Measurements from ENCODE around the gene LDLRAD3.

The LDLRAD3 gene

GRCh38 chr11:36141956-36142355 lies 198.1 kb downstream of the LDLRAD3 start:
- Histone ChIP-seq H3K9me3 (ENCODE audit: control extremely low read depth in 1 of 5, control insufficient read depth in 4 of 5, insufficient read depth in 2 of 5, low read depth in 1 of 5, low read length in 4 of 5) (peaks cover 0 to 3% (median 0%) of the 10 kb centered on the region in 5 experiments), H3K27ac (ENCODE audit: insufficient read depth in 1 of 2, low read depth in 1 of 2, low read length in 2 of 2, poor library complexity in 1 of 2, severe bottlenecking in 2 of 2) (no peak overlapping the region), H3K36me3 (ENCODE audit: control insufficient read depth in 4 of 4, insufficient read depth in 4 of 4, low read length in 3 of 4) (no peaks in the 10 kb centered on the region), H3K4me3 (ENCODE audit: control insufficient read depth in 1 of 7, extremely low read depth in 1 of 7, insufficient read depth in 4 of 7, low read depth in 2 of 7, low read length in 6 of 7) (no peak overlapping the region), H3K4me1 (ENCODE audit: control extremely low read depth in 1 of 4, control insufficient read depth in 4 of 4, insufficient read depth in 4 of 4, low read length in 3 of 4) (no peaks in the 10 kb centered on the region), H3K27me3 (replicated peaks in 2 of 5; ENCODE audit: control insufficient read depth in 4 of 5, insufficient read depth in 5 of 5, low read length in 4 of 5) (peaks cover 0 to 13% (median 0%) of the 10 kb centered on the region in 5 experiments)
- ChIA-PET POLR2A (no interaction called here), CTCF (interaction anchor here (0.8 to 1.8 kb wide), 2 partner anchors 11 to 43 kb away, joined by 3 to 8 read pairs; no protein-coding TSS in a partner anchor)
- 75% methylated on average over 1 of the region's 2 CpGs for WGBS (ENCODE audit: insufficient coverage)
- DNase-seq = no peak

GRCh38 chr11:36142439-36142838 lies 198.6 kb downstream of the LDLRAD3 start:
- Histone ChIP-seq H3K36me3 (ENCODE audit: control insufficient read depth in 4 of 4, insufficient read depth in 4 of 4, low read length in 3 of 4) (no peaks in the 10 kb centered on the region), H3K4me1 (ENCODE audit: control extremely low read depth in 1 of 4, control insufficient read depth in 4 of 4, insufficient read depth in 4 of 4, low read length in 3 of 4) (no peaks in the 10 kb centered on the region), H3K27ac (ENCODE audit: insufficient read depth in 1 of 2, low read depth in 1 of 2, low read length in 2 of 2, poor library complexity in 1 of 2, severe bottlenecking in 2 of 2) (no peak overlapping the region), H3K4me3 (ENCODE audit: control insufficient read depth in 1 of 7, extremely low read depth in 1 of 7, insufficient read depth in 4 of 7, low read depth in 2 of 7, low read length in 6 of 7) (no peak overlapping the region), H3K27me3 (replicated peaks in 2 of 5; ENCODE audit: control insufficient read depth in 4 of 5, insufficient read depth in 5 of 5, low read length in 4 of 5) (peaks cover 0 to 13% (median 0%) of the 10 kb centered on the region in 5 experiments), H3K9me3 (ENCODE audit: control extremely low read depth in 1 of 5, control insufficient read depth in 4 of 5, insufficient read depth in 2 of 5, low read depth in 1 of 5, low read length in 4 of 5) (peaks cover 0 to 3% (median 0%) of the 10 kb centered on the region in 5 experiments)
- ChIA-PET CTCF (interaction anchor here (1.8 kb wide), 1 partner anchor 11 kb away, joined by 8 read pairs; no protein-coding TSS in a partner anchor), POLR2A (no interaction called here)
- 79% methylated on average over 6 of the region's 8 CpGs for WGBS (ENCODE audit: insufficient coverage)
- no peak for DNase-seq

GRCh38 chr11:36142879-36143278 lies 199.0 kb downstream of the LDLRAD3 start:
- H3K9me3 ChIP-seq (ENCODE audit: control extremely low read depth in 1 of 5, control insufficient read depth in 4 of 5, insufficient read depth in 2 of 5, low read depth in 1 of 5, low read length in 4 of 5) = peaks cover 0 to 3% (median 0%) of the 10 kb centered on the region in 5 experiments
- H3K4me1 ChIP-seq (ENCODE audit: control extremely low read depth in 1 of 4, control insufficient read depth in 4 of 4, insufficient read depth in 4 of 4, low read length in 3 of 4) = no peaks in the 10 kb centered on the region
- ChIA-PET POLR2A (no interaction called here), CTCF (interaction anchor here (1.8 kb wide), 1 partner anchor 12 kb away, joined by 8 read pairs; no protein-coding TSS in a partner anchor)
- no peak overlapping the region for H3K27ac ChIP-seq (ENCODE audit: insufficient read depth in 1 of 2, low read depth in 1 of 2, low read length in 2 of 2, poor library complexity in 1 of 2, severe bottlenecking in 2 of 2)
- no peak overlapping the region for H3K4me3 ChIP-seq (ENCODE audit: control insufficient read depth in 1 of 7, extremely low read depth in 1 of 7, insufficient read depth in 4 of 7, low read depth in 2 of 7, low read length in 6 of 7)
- H3K27me3 ChIP-seq (replicated peaks in 2 of 5; ENCODE audit: control insufficient read depth in 4 of 5, insufficient read depth in 5 of 5, low read length in 4 of 5) = peaks cover 0 to 13% (median 0%) of the 10 kb centered on the region in 5 experiments
- no peaks in the 10 kb centered on the region for H3K36me3 ChIP-seq (ENCODE audit: control insufficient read depth in 4 of 4, insufficient read depth in 4 of 4, low read length in 3 of 4)
- WGBS (ENCODE audit: insufficient coverage) = 93% methylated on average over 6 of the region's 6 CpGs
- DNase-seq = no peak

GRCh38 chr11:36146437-36146836 lies 202.6 kb downstream of the LDLRAD3 start:
- POLR2A ChIA-PET = no interaction called here
- 96% methylated on average over 3 of the region's 5 CpGs for WGBS (ENCODE audit: insufficient coverage)
- H3K4me3 ChIP-seq (ENCODE audit: control insufficient read depth in 1 of 7, extremely low read depth in 1 of 7, insufficient read depth in 4 of 7, low read depth in 2 of 7, low read length in 6 of 7) = no peak overlapping the region
- CTCF ChIA-PET = interaction anchor here (1.2 kb wide), 1 partner anchor 14 kb away, joined by 3 read pairs; no protein-coding TSS in a partner anchor
- peaks cover 0 to 3% (median 0%) of the 10 kb centered on the region in 5 experiments for H3K9me3 ChIP-seq (ENCODE audit: control extremely low read depth in 1 of 5, control insufficient read depth in 4 of 5, insufficient read depth in 2 of 5, low read depth in 1 of 5, low read length in 4 of 5)
- H3K27me3 ChIP-seq (replicated peaks in 2 of 5; ENCODE audit: control insufficient read depth in 4 of 5, insufficient read depth in 5 of 5, low read length in 4 of 5) = peaks cover 0 to 12% (median 0%) of the 10 kb centered on the region in 5 experiments
- peaks cover 0 to 20% (median 10%) of the 10 kb centered on the region in 4 experiments for H3K4me1 ChIP-seq (ENCODE audit: control extremely low read depth in 1 of 4, control insufficient read depth in 4 of 4, insufficient read depth in 4 of 4, low read length in 3 of 4)
- DNase-seq = no peak
- H3K36me3 ChIP-seq (ENCODE audit: control insufficient read depth in 4 of 4, insufficient read depth in 4 of 4, low read length in 3 of 4) = no peaks in the 10 kb centered on the region
- no peak overlapping the region for H3K27ac ChIP-seq (ENCODE audit: insufficient read depth in 1 of 2, low read depth in 1 of 2, low read length in 2 of 2, poor library complexity in 1 of 2, severe bottlenecking in 2 of 2)

GRCh38 chr11:36147491-36147890 lies 203.6 kb downstream of the LDLRAD3 start:
- Histone ChIP-seq H3K4me1 (ENCODE audit: control extremely low read depth in 1 of 4, control insufficient read depth in 4 of 4, insufficient read depth in 4 of 4, low read length in 3 of 4) (peaks cover 0 to 20% (median 10%) of the 10 kb centered on the region in 4 experiments), H3K27me3 (replicated peaks in 2 of 5; ENCODE audit: control insufficient read depth in 4 of 5, insufficient read depth in 5 of 5, low read length in 4 of 5) (peaks cover 0 to 16% (median 0%) of the 10 kb centered on the region in 5 experiments), H3K27ac (ENCODE audit: insufficient read depth in 1 of 2, low read depth in 1 of 2, low read length in 2 of 2, poor library complexity in 1 of 2, severe bottlenecking in 2 of 2) (no peak overlapping the region), H3K9me3 (ENCODE audit: control extremely low read depth in 1 of 5, control insufficient read depth in 4 of 5, insufficient read depth in 2 of 5, low read depth in 1 of 5, low read length in 4 of 5) (peaks cover 0 to 3% (median 0%) of the 10 kb centered on the region in 5 experiments), H3K4me3 (ENCODE audit: control insufficient read depth in 1 of 7, extremely low read depth in 1 of 7, insufficient read depth in 4 of 7, low read depth in 2 of 7, low read length in 6 of 7) (no peak overlapping the region), H3K36me3 (ENCODE audit: control insufficient read depth in 4 of 4, insufficient read depth in 4 of 4, low read length in 3 of 4) (no peaks in the 10 kb centered on the region)
- ChIA-PET CTCF (no interaction called here), POLR2A (no interaction called here)
- DNase-seq = no peak
- WGBS (ENCODE audit: insufficient coverage) = 43% methylated on average over 1 of the region's 1 CpG

GRCh38 chr11:36148701-36149100 lies 204.8 kb downstream of the LDLRAD3 start:
- H3K27me3 ChIP-seq (replicated peaks in 2 of 5; ENCODE audit: control insufficient read depth in 4 of 5, insufficient read depth in 5 of 5, low read length in 4 of 5) = peaks cover 0 to 11% (median 0%) of the 10 kb centered on the region in 5 experiments
- DNase-seq = no peak
- no peak overlapping the region for H3K4me3 ChIP-seq (ENCODE audit: control insufficient read depth in 1 of 7, extremely low read depth in 1 of 7, insufficient read depth in 4 of 7, low read depth in 2 of 7, low read length in 6 of 7)
- no peaks in the 10 kb centered on the region for H3K36me3 ChIP-seq (ENCODE audit: control insufficient read depth in 4 of 4, insufficient read depth in 4 of 4, low read length in 3 of 4)
- no peaks in the 10 kb centered on the region for H3K9me3 ChIP-seq (ENCODE audit: control extremely low read depth in 1 of 5, control insufficient read depth in 4 of 5, insufficient read depth in 2 of 5, low read depth in 1 of 5, low read length in 4 of 5)
- CTCF ChIA-PET = interaction anchor here (1.1 to 3.9 kb wide), 2 partner anchors 18 to 322 kb away, joined by 3 to 16 read pairs; no protein-coding TSS in a partner anchor
- POLR2A ChIA-PET = no interaction called here
- WGBS (ENCODE audit: insufficient coverage) = 96% methylated on average over 3 of the region's 3 CpGs
- H3K27ac ChIP-seq (ENCODE audit: insufficient read depth in 1 of 2, low read depth in 1 of 2, low read length in 2 of 2, poor library complexity in 1 of 2, severe bottlenecking in 2 of 2) = no peak overlapping the region
- peaks cover 0 to 20% (median 10%) of the 10 kb centered on the region in 4 experiments for H3K4me1 ChIP-seq (ENCODE audit: control extremely low read depth in 1 of 4, control insufficient read depth in 4 of 4, insufficient read depth in 4 of 4, low read length in 3 of 4)

GRCh38 chr11:36149538-36150242 lies 205.8 kb downstream of the LDLRAD3 start:
- 53% methylated on average over 5 of the region's 8 CpGs for WGBS (ENCODE audit: insufficient coverage)
- H3K4me1 ChIP-seq (ENCODE audit: control extremely low read depth in 1 of 4, control insufficient read depth in 4 of 4, insufficient read depth in 4 of 4, low read length in 3 of 4) = peaks cover 0 to 20% (median 10%) of the 10 kb centered on the region in 4 experiments
- DNase-seq = peak; percentile 94 to 98 (median 97)

More at GRCh38 chr11:36149538-36150242, 205.8 kb downstream of the LDLRAD3 start:
- Histone ChIP-seq H3K36me3 (ENCODE audit: control insufficient read depth in 4 of 4, insufficient read depth in 4 of 4, low read length in 3 of 4) (no peaks in the 10 kb centered on the region), H3K4me3 (ENCODE audit: control insufficient read depth in 1 of 7, extremely low read depth in 1 of 7, insufficient read depth in 4 of 7, low read depth in 2 of 7, low read length in 6 of 7) (peak overlapping the region in 1 of 7 experiments; percentile 6), H3K9me3 (ENCODE audit: control extremely low read depth in 1 of 5, control insufficient read depth in 4 of 5, insufficient read depth in 2 of 5, low read depth in 1 of 5, low read length in 4 of 5) (no peaks in the 10 kb centered on the region), H3K27me3 (replicated peaks in 2 of 5; ENCODE audit: control insufficient read depth in 4 of 5, insufficient read depth in 5 of 5, low read length in 4 of 5) (peaks cover 0 to 11% (median 0%) of the 10 kb centered on the region in 5 experiments), H3K27ac (ENCODE audit: insufficient read depth in 1 of 2, low read depth in 1 of 2, low read length in 2 of 2, poor library complexity in 1 of 2, severe bottlenecking in 2 of 2) (peak overlapping the region in 1 of 2 experiments; percentile 46)
- CTCF ChIA-PET = interaction anchor here (0.8 to 3.9 kb wide), 9 partner anchors 16 to 323 kb away, joined by 3 to 16 read pairs (median 3); no protein-coding TSS in a partner anchor
- POLR2A ChIA-PET = interaction anchor here (0.6 kb wide), 2 partner anchors 59 to 1213 kb away, joined by 4 read pairs; no protein-coding TSS in a partner anchor

All from common myeloid progenitor, CD34-positive (primary cell).